ENCODE data around the gene IGSF21.

IGSF21 gene

GRCh38 chr1:18332576-18332975 is 225.0 kb downstream of the IGSF21 start:
- H3K56ac ChIP-seq (ENCODE audit: low read length): no peak overlapping the region
- no peak overlapping the region for H3K4me2 ChIP-seq (ENCODE audit: low read length)
- no peak overlapping the region for H4K8ac ChIP-seq (ENCODE audit: low read depth, low read length)
- H3K18ac ChIP-seq (ENCODE audit: low read length): no peak overlapping the region
- no peaks in the 10 kb centered on the region for H3K79me1 ChIP-seq (ENCODE audit: low read length)
- H3K79me2 ChIP-seq (ENCODE audit: control insufficient read depth, insufficient read depth, low read length): no peaks in the 10 kb centered on the region
- no peak overlapping the region for H2AK5ac ChIP-seq (ENCODE audit: low read length)
- H3K27me3 ChIP-seq (ENCODE audit: insufficient read depth, low read length, poor library complexity): no peaks in the 10 kb centered on the region
- H3K4ac ChIP-seq (ENCODE audit: low read depth, low read length): no peak overlapping the region
- H2BK5ac ChIP-seq (ENCODE audit: low read length): no peak overlapping the region
- no peak overlapping the region for H3K9ac ChIP-seq (ENCODE audit: low read length)
- no peaks in the 10 kb centered on the region for H3K36me3 ChIP-seq (ENCODE audit: control insufficient read depth, insufficient read depth, low read length)
- H4K5ac ChIP-seq (ENCODE audit: low read length): no peak overlapping the region
- no peak overlapping the region for H3K4me3 ChIP-seq (ENCODE audit: low read length)
- no peak overlapping the region for H3K27ac ChIP-seq (ENCODE audit: low read depth, low read length)
- no peak overlapping the region for H3K23ac ChIP-seq (ENCODE audit: low read length)
- peaks cover 14% of the 10 kb centered on the region for H3K4me1 ChIP-seq (ENCODE audit: control insufficient read depth, low read depth, low read length)
- no CpG with 5 or more reads among the region's 6 CpGs for WGBS (ENCODE audit: extremely low coverage, insufficient coverage, low lambda C conversion rate)
- no peak overlapping the region for H2BK120ac ChIP-seq (ENCODE audit: low read depth, low read length)
- no peak for DNase-seq
- H2BK15ac ChIP-seq (replicated peaks; ENCODE audit: low read depth): no peak overlapping the region

- H3K36me3 ChIP-seq (ENCODE audit: control insufficient read depth, insufficient read depth, low read length): no peaks in the 10 kb centered on the region
- no peak overlapping the region for H2BK120ac ChIP-seq (ENCODE audit: low read depth, low read length)
- no peak overlapping the region for H4K8ac ChIP-seq (ENCODE audit: low read depth, low read length)
- no peak overlapping the region for H3K23ac ChIP-seq (ENCODE audit: low read length)
- H3K4me3 ChIP-seq (ENCODE audit: low read length): no peak overlapping the region
- no peak overlapping the region for H3K9ac ChIP-seq (ENCODE audit: low read length)
- H4K5ac ChIP-seq (ENCODE audit: low read length): no peak overlapping the region
- no peak overlapping the region for H3K4me2 ChIP-seq (ENCODE audit: low read length)
- no peak overlapping the region for H3K4ac ChIP-seq (ENCODE audit: low read depth, low read length)
- H3K18ac ChIP-seq (ENCODE audit: low read length): no peak overlapping the region
- no peak overlapping the region for H3K27ac ChIP-seq (ENCODE audit: low read depth, low read length)
- H2AK5ac ChIP-seq (ENCODE audit: low read length): no peak overlapping the region
- H3K79me1 ChIP-seq (ENCODE audit: low read length): no peaks in the 10 kb centered on the region
- WGBS (ENCODE audit: extremely low coverage, insufficient coverage, low lambda C conversion rate): no CpG with 5 or more reads among the region's 3 CpGs
- no peak overlapping the region for H2BK5ac ChIP-seq (ENCODE audit: low read length)
- no peak overlapping the region for H2BK15ac ChIP-seq (replicated peaks; ENCODE audit: low read depth)
- peak; percentile 25 for DNase-seq
- no peaks in the 10 kb centered on the region for H3K79me2 ChIP-seq (ENCODE audit: control insufficient read depth, insufficient read depth, low read length)
- H3K27me3 ChIP-seq (ENCODE audit: insufficient read depth, low read length, poor library complexity): no peaks in the 10 kb centered on the region
- H3K4me1 ChIP-seq (ENCODE audit: control insufficient read depth, low read depth, low read length): peaks cover 14% of the 10 kb centered on the region
- no peak overlapping the region for H3K56ac ChIP-seq (ENCODE audit: low read length)
Measured at GRCh38 chr1:18333220-18333619, 225.6 kb downstream of the IGSF21 start.

- no CpG with 5 or more reads among the region's 4 CpGs for WGBS (ENCODE audit: extremely low coverage, insufficient coverage, low lambda C conversion rate)
- H3K27ac ChIP-seq (ENCODE audit: low read depth, low read length): no peak overlapping the region
- H2BK120ac ChIP-seq (ENCODE audit: low read depth, low read length): no peak overlapping the region
- H3K4me2 ChIP-seq (ENCODE audit: low read length): no peak overlapping the region
- no peak overlapping the region for H2BK5ac ChIP-seq (ENCODE audit: low read length)
- no peak overlapping the region for H3K18ac ChIP-seq (ENCODE audit: low read length)
- H3K23ac ChIP-seq (ENCODE audit: low read length): no peak overlapping the region
- H4K8ac ChIP-seq (ENCODE audit: low read depth, low read length): no peak overlapping the region
- H3K4me3 ChIP-seq (ENCODE audit: low read length): no peak overlapping the region
- no peak overlapping the region for H3K56ac ChIP-seq (ENCODE audit: low read length)
- H3K4me1 ChIP-seq (ENCODE audit: control insufficient read depth, low read depth, low read length): peaks cover 5% of the 10 kb centered on the region
- no peak overlapping the region for H4K5ac ChIP-seq (ENCODE audit: low read length)
- no peaks in the 10 kb centered on the region for H3K36me3 ChIP-seq (ENCODE audit: control insufficient read depth, insufficient read depth, low read length)
- no peaks in the 10 kb centered on the region for H3K79me2 ChIP-seq (ENCODE audit: control insufficient read depth, insufficient read depth, low read length)
- no peak overlapping the region for H3K9ac ChIP-seq (ENCODE audit: low read length)
- no peaks in the 10 kb centered on the region for H3K79me1 ChIP-seq (ENCODE audit: low read length)
- no peak overlapping the region for H2BK15ac ChIP-seq (replicated peaks; ENCODE audit: low read depth)
- H3K4ac ChIP-seq (ENCODE audit: low read depth, low read length): no peak overlapping the region
- no peaks in the 10 kb centered on the region for H3K27me3 ChIP-seq (ENCODE audit: insufficient read depth, low read length, poor library complexity)
- DNase-seq: no peak
- no peak overlapping the region for H2AK5ac ChIP-seq (ENCODE audit: low read length)
Measured at GRCh38 chr1:18336801-18337200, 229.2 kb downstream of the IGSF21 start.

GRCh38 chr1:18337757-18338156 is 230.2 kb downstream of the IGSF21 start:
- DNase-seq: no peak
- Histone ChIP-seq H3K56ac (ENCODE audit: low read length) (no peak overlapping the region), H3K18ac (ENCODE audit: low read length) (no peak overlapping the region), H2AK5ac (ENCODE audit: low read length) (no peak overlapping the region), H3K4me3 (ENCODE audit: low read length) (no peak overlapping the region), H3K4me2 (ENCODE audit: low read length) (no peak overlapping the region), H3K27ac (ENCODE audit: low read depth, low read length) (no peak overlapping the region), H4K8ac (ENCODE audit: low read depth, low read length) (no peak overlapping the region), H3K36me3 (ENCODE audit: control insufficient read depth, insufficient read depth, low read length) (no peaks in the 10 kb centered on the region), H3K79me1 (ENCODE audit: low read length) (no peaks in the 10 kb centered on the region), H3K4me1 (ENCODE audit: control insufficient read depth, low read depth, low read length) (peaks cover 2% of the 10 kb centered on the region), H3K27me3 (ENCODE audit: insufficient read depth, low read length, poor library complexity) (no peaks in the 10 kb centered on the region), H3K79me2 (ENCODE audit: control insufficient read depth, insufficient read depth, low read length) (no peaks in the 10 kb centered on the region), H3K4ac (ENCODE audit: low read depth, low read length) (no peak overlapping the region), H2BK5ac (ENCODE audit: low read length) (no peak overlapping the region), H2BK120ac (ENCODE audit: low read depth, low read length) (no peak overlapping the region), H3K23ac (ENCODE audit: low read length) (no peak overlapping the region), H4K5ac (ENCODE audit: low read length) (no peak overlapping the region), H2BK15ac (replicated peaks; ENCODE audit: low read depth) (no peak overlapping the region), H3K9ac (ENCODE audit: low read length) (no peak overlapping the region)
- no CpG with 5 or more reads among the region's 9 CpGs for WGBS (ENCODE audit: extremely low coverage, insufficient coverage, low lambda C conversion rate)

GRCh38 chr1:18339161-18339560 is 231.6 kb downstream of the IGSF21 start:
- Histone ChIP-seq H3K27me3 (ENCODE audit: insufficient read depth, low read length, poor library complexity) (no peaks in the 10 kb centered on the region), H3K36me3 (ENCODE audit: control insufficient read depth, insufficient read depth, low read length) (no peaks in the 10 kb centered on the region), H3K4me2 (ENCODE audit: low read length) (no peak overlapping the region), H3K23ac (ENCODE audit: low read length) (no peak overlapping the region), H3K18ac (ENCODE audit: low read length) (no peak overlapping the region), H3K27ac (ENCODE audit: low read depth, low read length) (no peak overlapping the region), H3K79me1 (ENCODE audit: low read length) (no peaks in the 10 kb centered on the region), H3K56ac (ENCODE audit: low read length) (peak overlapping the region; percentile 52), H3K79me2 (ENCODE audit: control insufficient read depth, insufficient read depth, low read length) (no peaks in the 10 kb centered on the region), H3K4me1 (ENCODE audit: control insufficient read depth, low read depth, low read length) (no peaks in the 10 kb centered on the region), H3K9ac (ENCODE audit: low read length) (no peak overlapping the region), H2BK120ac (ENCODE audit: low read depth, low read length) (no peak overlapping the region), H2AK5ac (ENCODE audit: low read length) (no peak overlapping the region), H4K8ac (ENCODE audit: low read depth, low read length) (no peak overlapping the region), H3K4me3 (ENCODE audit: low read length) (no peak overlapping the region), H4K5ac (ENCODE audit: low read length) (no peak overlapping the region), H3K4ac (ENCODE audit: low read depth, low read length) (no peak overlapping the region), H2BK5ac (ENCODE audit: low read length) (no peak overlapping the region), H2BK15ac (replicated peaks; ENCODE audit: low read depth) (no peak overlapping the region)
- DNase-seq: no peak
- WGBS (ENCODE audit: extremely low coverage, insufficient coverage, low lambda C conversion rate): no CpG with 5 or more reads among the region's 11 CpGs

- no CpG with 5 or more reads among the region's 2 CpGs for WGBS (ENCODE audit: extremely low coverage, insufficient coverage, low lambda C conversion rate)
- H3K56ac ChIP-seq (ENCODE audit: low read length): no peak overlapping the region
- H3K18ac ChIP-seq (ENCODE audit: low read length): no peak overlapping the region
- H3K4me2 ChIP-seq (ENCODE audit: low read length): no peak overlapping the region
- no peak overlapping the region for H3K23ac ChIP-seq (ENCODE audit: low read length)
- no peak overlapping the region for H2BK15ac ChIP-seq (replicated peaks; ENCODE audit: low read depth)
- no peak overlapping the region for H3K4me3 ChIP-seq (ENCODE audit: low read length)
- no peak overlapping the region for H2BK5ac ChIP-seq (ENCODE audit: low read length)
- no peaks in the 10 kb centered on the region for H3K27me3 ChIP-seq (ENCODE audit: insufficient read depth, low read length, poor library complexity)
- no peak for DNase-seq
- H3K4ac ChIP-seq (ENCODE audit: low read depth, low read length): no peak overlapping the region
- no peaks in the 10 kb centered on the region for H3K36me3 ChIP-seq (ENCODE audit: control insufficient read depth, insufficient read depth, low read length)
- H3K79me1 ChIP-seq (ENCODE audit: low read length): no peaks in the 10 kb centered on the region
- H4K8ac ChIP-seq (ENCODE audit: low read depth, low read length): no peak overlapping the region
- peaks cover 4% of the 10 kb centered on the region for H3K4me1 ChIP-seq (ENCODE audit: control insufficient read depth, low read depth, low read length)
- no peak overlapping the region for H3K27ac ChIP-seq (ENCODE audit: low read depth, low read length)
- H3K9ac ChIP-seq (ENCODE audit: low read length): no peak overlapping the region
- H2AK5ac ChIP-seq (ENCODE audit: low read length): no peak overlapping the region
- H3K79me2 ChIP-seq (ENCODE audit: control insufficient read depth, insufficient read depth, low read length): no peaks in the 10 kb centered on the region
- H4K5ac ChIP-seq (ENCODE audit: low read length): no peak overlapping the region
- no peak overlapping the region for H2BK120ac ChIP-seq (ENCODE audit: low read depth, low read length)
Measured at GRCh38 chr1:18340158-18340764, 232.7 kb downstream of the IGSF21 start.

Measured in mesendoderm (in vitro differentiated cells).